Fibroblast of skin of left quadriceps (primary cell): ENCODE data around the gene MZT1.
A peak's percentile ranks its signal among the peaks of the same experiment; 100 is the strongest.
"Not testable (repeated sequence)": the region's sequence is repeated elsewhere in the genome, so short reads cannot be mapped to it uniquely, and the experiment has no call there.

Source experiments
- DNase-seq, 2 experiments: peaks; one replicate each; pipeline ENCODE4 v3.0.0-alpha.2; 2013; ENCODE audit warnings: low read depth in 2 of 2

MZT1 gene

GRCh38 chr13:72727417-72728289 lies at the start of gene MZT1, which contains the start of gene BORA:
TSS of gene MZT1 (minus strand) at chr13:72727629. CDS start at chr13:72727602, 27 bp downstream.
TSS of gene BORA (plus strand) at chr13:72727923. CDS start at chr13:72728941, 1,018 bp downstream.
- peak; percentile 94 to 95 for DNase-seq

DNA sequence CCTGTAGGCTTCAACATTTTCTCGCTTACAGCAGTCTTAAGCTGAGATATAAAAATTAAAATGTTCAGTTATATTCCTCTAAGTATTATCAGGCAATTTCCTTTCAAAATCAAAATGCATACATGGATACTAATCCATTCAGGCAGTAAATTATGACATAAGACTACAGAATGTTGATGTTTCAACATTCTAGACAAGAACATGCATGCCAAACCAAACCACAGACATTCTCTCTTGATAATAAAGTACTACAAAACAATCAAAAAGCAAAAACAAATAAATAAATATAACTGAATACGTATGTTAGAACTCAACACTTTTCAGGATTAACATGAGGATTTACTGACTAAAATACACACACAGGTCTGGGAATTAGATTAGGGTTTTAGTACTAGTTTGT lies 46.6 kb upstream of the MZT1 start:
- DNase-seq: no peak

DNA sequence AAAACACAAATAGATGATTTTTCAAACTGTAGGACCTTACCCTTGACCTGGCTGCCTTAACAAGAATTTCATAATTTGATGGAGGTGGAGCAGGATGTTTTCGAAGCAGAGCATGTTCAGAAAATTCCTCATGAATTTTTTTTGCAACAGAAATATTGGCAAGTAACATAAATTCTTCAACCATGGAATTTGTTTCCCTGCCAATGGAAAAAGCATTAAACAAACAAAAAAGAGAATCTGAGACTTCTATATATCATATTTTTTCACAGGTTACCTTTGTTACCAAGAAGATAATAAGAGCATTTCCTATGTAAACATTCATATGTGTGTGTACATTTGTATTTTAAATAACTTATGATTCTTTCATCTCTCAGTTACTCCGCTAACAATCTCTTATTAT lies 36.0 kb upstream of the MZT1 start:
- DNase-seq: no peak

GRCh38 chr13:72760189-72760588 lies 32.8 kb upstream of the MZT1 start:
- no peak for DNase-seq

GRCh38 chr13:72757792-72758535 lies 30.5 kb upstream of the MZT1 start:
- no peak for DNase-seq

GRCh38 chr13:72754111-72754510 lies 26.7 kb upstream of the MZT1 start:
- DNase-seq: no peak

DNA sequence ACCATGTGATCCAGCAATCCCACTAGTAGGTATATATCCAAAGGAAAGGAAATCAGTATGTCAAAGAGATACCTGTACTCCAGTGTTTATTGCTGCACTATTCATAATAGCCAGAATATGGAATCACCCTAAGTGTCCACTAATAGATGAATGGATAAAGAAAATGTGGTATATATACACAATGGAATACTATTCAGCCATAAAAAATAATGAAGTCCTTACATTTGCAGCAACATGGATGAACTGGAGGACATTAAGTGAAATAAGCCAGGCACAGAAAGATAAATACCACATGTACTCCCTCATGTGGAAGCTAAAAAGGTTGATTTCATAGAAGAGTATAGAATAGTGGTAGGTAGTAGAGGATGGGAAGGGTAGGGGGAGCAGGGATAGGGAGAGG lies 23.8 kb upstream of the MZT1 start:
- no peak for DNase-seq

- DNase-seq: no peak
Observed at GRCh38 chr13:72745260-72745659, 17.8 kb upstream of the MZT1 start.

GRCh38 chr13:72740015-72740414 lies 12.6 kb upstream of the MZT1 start:
- DNase-seq: no peak

DNA sequence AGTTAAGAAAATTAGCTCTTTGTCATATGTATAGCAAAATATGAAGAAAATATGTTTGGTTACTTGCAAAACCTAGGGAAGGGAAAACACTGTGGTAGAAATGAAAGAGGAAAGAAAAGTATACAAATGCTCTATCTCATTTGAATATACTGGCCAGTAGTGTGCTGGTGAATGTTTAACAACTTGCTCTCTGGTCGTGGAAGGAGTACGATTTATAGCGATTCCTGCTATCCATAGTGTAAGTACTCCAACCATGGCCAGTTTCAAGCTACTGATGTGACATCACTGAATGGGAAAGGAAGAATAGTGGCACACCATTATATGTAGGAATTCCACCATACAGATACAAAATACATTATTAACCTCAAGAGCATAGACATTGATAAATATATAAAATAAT lies 9.6 kb upstream of the MZT1 start:
- DNase-seq: no peak

DNA sequence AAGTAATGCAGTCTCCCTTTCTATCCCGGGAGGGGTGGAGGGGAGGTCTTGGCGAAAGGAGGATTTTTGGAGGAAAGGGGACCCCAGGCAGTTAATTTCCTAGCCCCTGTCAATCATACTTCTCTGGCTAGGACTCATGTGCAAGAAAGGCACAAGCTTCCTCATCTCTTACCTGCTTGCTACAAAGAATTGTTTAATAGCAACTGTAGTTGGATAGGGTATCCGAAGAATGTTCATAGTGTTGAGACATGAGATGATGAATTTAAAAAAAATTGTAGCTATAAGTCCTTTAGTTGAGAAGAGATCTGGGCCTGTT lies 819 bp upstream of the MZT1 start:
- no peak for DNase-seq

DNA sequence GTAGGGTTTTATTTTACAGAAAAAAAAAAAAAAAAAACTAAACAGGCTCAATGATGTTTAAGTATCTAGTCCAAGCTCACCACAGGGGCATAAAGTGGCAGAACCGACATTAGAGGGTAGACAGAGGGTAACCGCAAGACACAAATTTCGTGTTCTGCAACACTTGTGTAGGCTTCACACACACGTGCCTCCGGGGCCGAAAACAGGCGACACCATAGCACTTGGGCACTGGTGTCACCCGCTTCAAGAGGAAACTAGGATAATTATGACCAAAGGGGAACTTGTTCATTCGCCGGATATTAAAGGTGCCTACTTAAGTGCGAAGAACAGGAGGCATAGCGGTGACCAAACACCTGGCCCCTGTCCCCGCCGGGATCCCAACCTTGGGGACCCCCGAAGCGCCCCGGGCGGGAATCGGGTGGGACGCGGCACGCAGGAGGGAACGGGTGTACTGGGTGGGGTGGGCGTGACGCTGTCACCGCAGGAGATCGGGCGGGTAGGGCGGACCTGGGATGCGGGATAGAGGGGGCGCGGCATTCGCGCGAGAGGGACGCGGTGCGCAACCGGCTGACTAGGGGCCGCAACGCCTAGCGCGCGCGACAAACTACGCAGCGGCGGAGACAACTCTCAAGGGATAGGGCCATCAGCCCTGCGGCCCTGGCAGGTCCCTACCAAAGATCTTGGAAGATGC lies 558 bp downstream of the MZT1 start:
- DNase-seq: no peak

GRCh38 chr13:72726185-72726584 lies 1.2 kb downstream of the MZT1 start:
- not testable (repeated sequence) for DNase-seq

GRCh38 chr13:72716776-72717175 lies 10.7 kb downstream of the MZT1 start:
- DNase-seq: no peak

- no peak for DNase-seq
Observed at GRCh38 chr13:72700509-72700908, 26.9 kb downstream of the MZT1 start.

DNA sequence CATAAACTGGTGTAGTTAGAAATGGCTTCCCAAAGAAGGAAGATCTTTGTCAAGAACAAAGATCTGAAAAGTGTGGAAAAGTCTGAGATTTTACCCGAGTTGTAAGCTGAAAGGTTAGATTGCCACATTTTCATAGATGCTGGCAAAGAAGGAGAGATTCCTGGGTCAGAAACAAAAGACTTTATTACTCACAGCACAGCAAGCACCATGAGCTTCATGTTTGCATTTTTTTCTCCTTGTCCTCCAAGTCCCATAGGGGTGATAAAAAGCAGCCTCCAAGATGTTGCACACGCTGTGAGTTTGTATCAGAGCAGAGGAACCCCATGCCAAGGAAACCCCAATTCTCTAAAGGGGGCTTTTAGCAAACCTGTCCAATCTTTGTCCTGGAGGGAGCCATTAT lies 29.3 kb downstream of the MZT1 start:
- no peak for DNase-seq

GRCh38 chr13:72696579-72696978 lies 30.9 kb downstream of the MZT1 start:
- DNase-seq: peak in 1 of 2 experiments; percentile 2

GRCh38 chr13:72694314-72694713 lies 33.1 kb downstream of the MZT1 start:
- no peak for DNase-seq

- no peak for DNase-seq
Observed at GRCh38 chr13:72693832-72694231, 33.6 kb downstream of the MZT1 start.

DNA sequence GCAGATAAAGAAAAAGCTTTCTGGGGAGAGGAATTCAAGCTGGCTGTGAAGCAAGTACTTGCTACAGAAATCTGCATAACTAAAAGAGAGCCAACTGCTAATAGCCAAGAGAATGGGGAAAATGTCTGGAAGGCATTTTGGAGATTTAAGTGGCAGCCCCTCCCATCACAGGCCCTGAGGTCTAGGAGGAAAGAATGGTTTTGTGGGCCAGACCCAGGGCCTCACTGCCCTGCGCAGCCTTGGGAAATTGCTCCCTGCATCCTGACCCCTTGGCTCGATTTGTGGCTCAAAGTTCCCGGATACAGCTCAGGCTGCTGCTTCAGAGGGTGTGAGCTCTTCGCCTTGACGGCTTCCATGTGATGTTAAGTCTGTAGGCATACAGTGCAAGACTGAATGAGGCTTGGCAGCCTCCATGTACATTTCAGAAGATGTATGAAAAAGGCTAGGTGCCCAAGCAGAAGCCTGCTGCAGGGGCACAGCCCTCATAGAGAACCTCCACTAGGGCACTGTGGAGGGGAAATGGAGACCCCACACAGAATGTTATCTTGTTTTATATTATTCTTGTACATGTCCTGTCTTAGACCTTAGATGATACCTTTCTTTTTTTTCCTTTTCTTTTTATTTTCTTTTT lies 34.4 kb downstream of the MZT1 start:
- no peak for DNase-seq

- no peak for DNase-seq
Observed at GRCh38 chr13:72689181-72689696, 38.2 kb downstream of the MZT1 start.

DNA sequence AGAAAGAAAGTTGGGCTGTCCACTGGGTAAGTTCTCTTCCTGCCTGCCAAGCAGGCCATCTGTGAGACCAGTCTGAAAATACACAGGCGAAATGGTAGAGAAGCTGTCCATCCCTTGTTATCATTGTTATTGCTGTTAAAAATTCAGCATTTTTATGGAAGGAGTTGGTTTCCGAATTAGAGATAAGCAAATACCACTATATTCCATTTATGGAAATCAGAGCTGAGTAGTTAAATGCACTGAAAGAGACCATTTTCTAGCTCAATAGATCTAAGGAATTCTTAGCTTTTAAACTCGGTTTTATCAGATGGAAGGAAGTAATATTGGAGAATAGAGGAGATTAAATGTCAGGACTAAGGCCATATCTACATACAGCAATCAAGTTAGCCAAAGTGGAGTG lies 40.7 kb downstream of the MZT1 start:
- DNase-seq: no peak
